Body of pancreas (tissue), 4 donors: ENCODE measurements around the gene DGKI.

ENCODE experiments used
- POLR2A ChIP-seq, 3 donors: fragments of 450-650 bp; IDR thresholded peaks; one replicate each; pipeline ENCODE4 v1.6.1; 2016; ENCODE audit warnings: antibody characterized with exemption in 3 of 3, mild to moderate bottlenecking in 2 of 3
- TF ChIP-seq, protein P1 (sequence below), 7 experiments: fragments of 450-650 bp in 4 of 7; fragments of 200-600 bp in 3 of 7; sonication (generic) in 3 of 7; IDR thresholded peaks; one replicate each; pipeline ENCODE4 v1.5.1; 2016 to 2019; ENCODE audit warnings: antibody characterized with exemption in 7 of 7

DNA sequence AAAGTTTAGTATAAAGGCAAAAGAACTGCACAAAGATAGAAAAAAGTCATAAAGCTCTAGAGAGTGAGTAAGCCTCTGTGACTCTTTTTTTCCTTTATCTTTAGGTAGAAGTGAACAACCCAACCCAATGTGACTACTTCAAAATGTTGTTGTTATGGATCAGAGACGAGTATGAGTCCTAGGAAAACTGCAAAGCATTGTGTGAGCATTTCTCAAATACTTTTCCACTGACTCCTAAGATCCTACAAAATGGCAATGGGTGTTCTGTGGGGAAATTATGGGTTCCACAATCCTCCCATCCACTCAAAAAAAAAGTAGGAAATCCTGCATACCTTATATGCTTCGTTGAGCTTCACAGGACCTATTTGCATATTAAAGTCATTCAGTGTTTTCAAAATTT lies 177.1 kb downstream of the DGKI start:
- TF ChIP-seq, protein P1, sequence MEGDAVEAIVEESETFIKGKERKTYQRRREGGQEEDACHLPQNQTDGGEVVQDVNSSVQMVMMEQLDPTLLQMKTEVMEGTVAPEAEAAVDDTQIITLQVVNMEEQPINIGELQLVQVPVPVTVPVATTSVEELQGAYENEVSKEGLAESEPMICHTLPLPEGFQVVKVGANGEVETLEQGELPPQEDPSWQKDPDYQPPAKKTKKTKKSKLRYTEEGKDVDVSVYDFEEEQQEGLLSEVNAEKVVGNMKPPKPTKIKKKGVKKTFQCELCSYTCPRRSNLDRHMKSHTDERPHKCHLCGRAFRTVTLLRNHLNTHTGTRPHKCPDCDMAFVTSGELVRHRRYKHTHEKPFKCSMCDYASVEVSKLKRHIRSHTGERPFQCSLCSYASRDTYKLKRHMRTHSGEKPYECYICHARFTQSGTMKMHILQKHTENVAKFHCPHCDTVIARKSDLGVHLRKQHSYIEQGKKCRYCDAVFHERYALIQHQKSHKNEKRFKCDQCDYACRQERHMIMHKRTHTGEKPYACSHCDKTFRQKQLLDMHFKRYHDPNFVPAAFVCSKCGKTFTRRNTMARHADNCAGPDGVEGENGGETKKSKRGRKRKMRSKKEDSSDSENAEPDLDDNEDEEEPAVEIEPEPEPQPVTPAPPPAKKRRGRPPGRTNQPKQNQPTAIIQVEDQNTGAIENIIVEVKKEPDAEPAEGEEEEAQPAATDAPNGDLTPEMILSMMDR (IDR thresholded peaks at IDR 0.05) = no peak
- TF ChIP-seq POLR2A (IDR thresholded peaks at IDR 0.05) = no peak
